ENCODE results near the gene POLD2. TPM values are rescaled to one million over a fixed set of nuclear protein-coding genes. Genes with fewer than 3 reads are reported as not detected.

POLD2 gene
- total RNA-seq, 1 experiment from 2014 or later, result 179 TPM

- TF ChIP-seq CTCF (IDR thresholded peaks at IDR 0.05; ENCODE audit: unreplicated experiment), result no peak
- intact Hi-C loops (cut with micrococcal nuclease), result no loop called here
- Mint-ChIP-seq H3K36me3 (ENCODE audit: insufficient read depth, unreplicated experiment) (peaks cover 27% of the 10 kb centered on the region), H3K4me3 (ENCODE audit: unreplicated experiment) (no peak overlapping the region), H3K9me3 (ENCODE audit: unreplicated experiment) (no peaks in the 10 kb centered on the region), H3K27me3 (ENCODE audit: insufficient read depth, unreplicated experiment) (no peaks in the 10 kb centered on the region), H3K4me1 (ENCODE audit: insufficient read depth, unreplicated experiment) (peaks cover 7% of the 10 kb centered on the region), H3K27ac (ENCODE audit: low read depth, unreplicated experiment) (no peak overlapping the region)
- BruUV-seq (replicated peaks), result no TSS peak
- POLR2A ChIA-PET, result interaction anchor here (0.8 to 1.5 kb wide), 6 partner anchors 8 to 376 kb away, joined by 3 to 5 read pairs (median 4); partner anchors contain the start of gene POLD2
- CTCF ChIA-PET, result no interaction called here
- DNase-seq (ENCODE audit: unreplicated experiment), result no peak
Measured at GRCh38 chr7:44114586-44115310, 8.6 kb downstream of the POLD2 start.

- no peaks in the 10 kb centered on the region for H3K9me3 Mint-ChIP-seq (ENCODE audit: unreplicated experiment)
- intact Hi-C loops (cut with micrococcal nuclease), result no loop called here
- ChIA-PET CTCF (no interaction called here), POLR2A (interaction anchor here (0.8 to 1.5 kb wide), 3 partner anchors 9 to 377 kb away, joined by 3 to 4 read pairs (median 4); partner anchors contain the start of gene POLD2)
- H3K4me1 Mint-ChIP-seq (ENCODE audit: insufficient read depth, unreplicated experiment), result peaks cover 5% of the 10 kb centered on the region
- DNase-seq (ENCODE audit: unreplicated experiment), result no peak
- no peak overlapping the region for H3K4me3 Mint-ChIP-seq (ENCODE audit: unreplicated experiment)
- H3K27me3 Mint-ChIP-seq (ENCODE audit: insufficient read depth, unreplicated experiment), result no peaks in the 10 kb centered on the region
- BruUV-seq (replicated peaks), result no TSS peak
- H3K36me3 Mint-ChIP-seq (ENCODE audit: insufficient read depth, unreplicated experiment), result peaks cover 23% of the 10 kb centered on the region
- H3K27ac Mint-ChIP-seq (ENCODE audit: low read depth, unreplicated experiment), result no peak overlapping the region
- TF ChIP-seq CTCF (IDR thresholded peaks at IDR 0.05; ENCODE audit: unreplicated experiment), result no peak
Measured at GRCh38 chr7:44113764-44114354, 9.5 kb downstream of the POLD2 start.

- no TSS peak for BruUV-seq (replicated peaks)
- CTCF ChIA-PET, result interaction anchor here (0.5 kb wide), 1 partner anchor 164 kb away, joined by 3 read pairs; no protein-coding TSS in a partner anchor
- Mint-ChIP-seq H3K4me1 (ENCODE audit: insufficient read depth, unreplicated experiment) (peaks cover 4% of the 10 kb centered on the region), H3K4me3 (ENCODE audit: unreplicated experiment) (no peak overlapping the region), H3K9me3 (ENCODE audit: unreplicated experiment) (no peaks in the 10 kb centered on the region), H3K27me3 (ENCODE audit: insufficient read depth, unreplicated experiment) (no peaks in the 10 kb centered on the region), H3K36me3 (ENCODE audit: insufficient read depth, unreplicated experiment) (peaks cover 23% of the 10 kb centered on the region), H3K27ac (ENCODE audit: low read depth, unreplicated experiment) (no peak overlapping the region)
- DNase-seq (ENCODE audit: unreplicated experiment), result no peak
- POLR2A ChIA-PET, result no interaction called here
- no peak for TF ChIP-seq CTCF (IDR thresholded peaks at IDR 0.05; ENCODE audit: unreplicated experiment)
- intact Hi-C loops (cut with micrococcal nuclease), result no loop called here
Measured at GRCh38 chr7:44112997-44113763, 10.2 kb downstream of the POLD2 start.
